Astrocyte (in vitro differentiated cells and primary cell): ENCODE data around the gene CRYBG1. TPM values are rescaled to one million over a fixed set of nuclear protein-coding genes. Genes with fewer than 3 reads are reported as not detected.

Source experiments
- DNase-seq: peaks from one replicate; pipeline ENCODE4 v3.0.0-alpha.2; 2010; ENCODE audit warnings: low read depth
- FAIRE-seq: peaks from 2 replicates; lab custom pipeline; 2011; peaks lifted over from hg19 to GRCh38; lab: Jason Lieb, UNC
- H2AFZ ChIP-seq: 2 replicates; pipeline ENCODE4 v1.6.0; 2012; ENCODE audit warnings: low read depth, low read length, inconsistent platforms
- H3K27ac ChIP-seq: 2 replicates; pipeline ENCODE4 v1.5.1; 2011; ENCODE audit warnings: low read depth, low read length, inconsistent platforms
- H3K27me3 ChIP-seq: 2 replicates; pipeline ENCODE4 v1.6.0; 2011; ENCODE audit warnings: low read length, inconsistent platforms; ENCODE audit not compliant: insufficient read depth
- H3K36me3 ChIP-seq: 2 replicates; pipeline ENCODE4 v1.5.1; 2011; ENCODE audit warnings: low read length, inconsistent platforms; ENCODE audit not compliant: insufficient read depth
- H3K4me1 ChIP-seq: 2 replicates; pipeline ENCODE4 v1.5.1; 2011; ENCODE audit warnings: low read length, inconsistent platforms; ENCODE audit not compliant: insufficient read depth
- H3K4me2 ChIP-seq: 2 replicates; pipeline ENCODE4 v1.6.0; 2012; ENCODE audit warnings: low read length, inconsistent platforms
- H3K4me3 ChIP-seq: 2 replicates; pipeline ENCODE4 v1.5.1; 2011; ENCODE audit warnings: low read depth, mild to moderate bottlenecking, low read length, inconsistent platforms; ENCODE audit not compliant: insufficient read depth
- H3K79me2 ChIP-seq: 2 replicates; pipeline ENCODE4 v1.6.0; 2012; ENCODE audit warnings: mild to moderate bottlenecking, low read length, inconsistent platforms; ENCODE audit not compliant: insufficient read depth
- H3K9ac ChIP-seq: 2 replicates; pipeline ENCODE4 v1.6.0; 2012; ENCODE audit warnings: mild to moderate bottlenecking, low read length, inconsistent platforms
- H3K9me3 ChIP-seq: 2 replicates; pipeline ENCODE4 v1.5.1; 2012; ENCODE audit warnings: low read depth, mild to moderate bottlenecking, low read length, inconsistent platforms; ENCODE audit not compliant: insufficient read depth
- H4K20me1 ChIP-seq: 2 replicates; pipeline ENCODE4 v1.6.0; 2012; ENCODE audit warnings: low read length, inconsistent platforms; ENCODE audit not compliant: insufficient read depth
- H3K27ac Mint-ChIP-seq: one replicate; pipeline ENCODE4 v1.8.0; 2021; ENCODE audit warnings: mild to moderate bottlenecking, mixed read lengths; ENCODE audit not compliant: unreplicated experiment
- H3K27me3 Mint-ChIP-seq: one replicate; pipeline ENCODE4 v1.8.0; 2021; ENCODE audit warnings: low read depth, mixed read lengths; ENCODE audit not compliant: unreplicated experiment
- H3K36me3 Mint-ChIP-seq: one replicate; pipeline ENCODE4 v1.8.0; 2021; ENCODE audit warnings: low read depth, mixed read lengths; ENCODE audit not compliant: unreplicated experiment
- H3K4me1 Mint-ChIP-seq: one replicate; pipeline ENCODE4 v1.8.0; 2021; ENCODE audit warnings: low read depth, mixed read lengths; ENCODE audit not compliant: unreplicated experiment
- H3K4me3 Mint-ChIP-seq: one replicate; pipeline ENCODE4 v1.8.0; 2021; ENCODE audit warnings: mild to moderate bottlenecking, moderate library complexity, mixed read lengths; ENCODE audit not compliant: unreplicated experiment
- H3K9me3 Mint-ChIP-seq: one replicate; pipeline ENCODE4 v1.8.0; 2021; ENCODE audit warnings: mild to moderate bottlenecking, mixed read lengths; ENCODE audit not compliant: unreplicated experiment
- CTCF ChIP-seq: IDR thresholded peaks from 2 replicates; pipeline ENCODE4 v1.5.1; 2011; ENCODE audit warnings: low read depth, mild to moderate bottlenecking, inconsistent platforms, low read length, moderate library complexity; ENCODE audit not compliant: insufficient read depth
- EZH2 ChIP-seq: IDR thresholded peaks from 2 replicates; pipeline ENCODE4 v1.6.1; 2012; ENCODE audit warnings: mild to moderate bottlenecking, low read length, inconsistent platforms; ENCODE audit not compliant: insufficient read depth
- total RNA-seq: library from RNA; stranded (reverse); gene quantifications from 2 replicates; pipeline ENCODE4 v1.2.1, GENCODE V29; 2021

The CRYBG1 gene
- total RNA-seq, 1 donor from 2014 or later: 0.64 TPM

DNA sequence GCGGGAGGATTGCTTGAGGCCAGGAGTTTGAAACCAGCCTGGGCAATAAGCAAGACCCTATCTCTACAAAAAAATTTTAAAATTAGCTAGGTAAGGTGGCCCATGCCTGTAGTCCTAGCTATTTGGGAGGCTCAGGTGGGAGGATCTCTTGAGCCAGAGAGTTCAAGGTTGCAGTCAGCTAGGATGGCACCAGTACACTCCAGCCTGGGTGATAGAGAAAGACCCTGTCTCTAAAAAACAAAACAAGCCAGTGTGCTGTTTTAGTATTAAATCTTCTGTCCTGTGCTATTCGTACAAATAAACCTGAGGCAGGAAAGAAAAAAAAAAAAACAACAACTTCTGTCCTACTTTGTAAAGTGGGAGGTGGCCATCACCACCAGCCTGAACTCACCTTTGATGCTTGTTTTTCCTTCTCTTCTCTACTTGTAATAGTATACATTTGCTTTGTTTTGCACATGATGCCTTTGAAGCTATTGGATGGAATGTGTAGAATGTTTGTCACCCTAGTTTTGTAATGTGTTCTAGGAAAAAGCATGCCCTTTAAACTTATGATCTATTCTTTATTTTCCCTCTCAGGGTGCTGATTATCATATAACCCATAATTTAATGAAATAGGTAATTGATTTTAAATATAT is 102.5 kb downstream of the CRYBG1 start:
- no peaks in the 10 kb centered on the region for H3K9me3 ChIP-seq
- no peak overlapping the region for H2AFZ ChIP-seq
- H3K9me3 Mint-ChIP-seq: no peaks in the 10 kb centered on the region
- no peaks in the 10 kb centered on the region for H3K4me1 ChIP-seq
- no peaks in the 10 kb centered on the region for H4K20me1 ChIP-seq
- H3K79me2 ChIP-seq: no peaks in the 10 kb centered on the region
- no peaks in the 10 kb centered on the region for H3K27me3 ChIP-seq
- H3K27me3 Mint-ChIP-seq: no peaks in the 10 kb centered on the region
- no peak overlapping the region for H3K4me3 ChIP-seq
- DNase-seq: no peak
- H3K27ac Mint-ChIP-seq: no peak overlapping the region
- TF ChIP-seq CTCF (no peak), EZH2 (no peak)
- H3K4me1 Mint-ChIP-seq: no peaks in the 10 kb centered on the region
- H3K4me3 Mint-ChIP-seq: no peak overlapping the region
- no peak overlapping the region for H3K9ac ChIP-seq
- no peaks in the 10 kb centered on the region for H3K36me3 Mint-ChIP-seq
- H3K27ac ChIP-seq: no peak overlapping the region
- no peak for FAIRE-seq
- no peaks in the 10 kb centered on the region for H3K36me3 ChIP-seq
- H3K4me2 ChIP-seq: no peak overlapping the region

DNA sequence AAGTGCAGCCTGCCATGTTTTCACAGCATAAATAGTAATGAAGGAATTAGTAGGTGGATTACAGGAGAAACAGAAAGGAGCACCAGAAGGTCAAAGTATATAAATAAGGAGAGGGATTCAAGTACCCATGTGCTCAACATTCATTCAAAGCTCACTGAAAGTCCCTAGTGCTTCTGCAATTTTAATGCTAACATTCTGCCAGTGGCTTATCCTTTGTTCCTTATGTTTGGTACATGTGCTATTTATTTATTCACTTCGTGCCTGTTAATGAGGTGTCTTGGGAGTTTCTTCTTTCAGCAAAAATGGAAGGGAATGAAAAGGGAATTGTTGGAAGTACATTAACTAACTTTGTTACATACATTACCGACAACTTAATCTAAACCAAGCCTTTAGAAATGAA is 105.7 kb downstream of the CRYBG1 start:
- H3K79me2 ChIP-seq: no peaks in the 10 kb centered on the region
- Mint-ChIP-seq H3K36me3 (no peaks in the 10 kb centered on the region), H3K4me1 (peaks cover 7% of the 10 kb centered on the region), H3K27me3 (no peaks in the 10 kb centered on the region), H3K27ac (no peak overlapping the region), H3K4me3 (no peak overlapping the region), H3K9me3 (no peaks in the 10 kb centered on the region)
- no peak overlapping the region for H3K27ac ChIP-seq
- no peaks in the 10 kb centered on the region for H3K27me3 ChIP-seq
- TF ChIP-seq EZH2 (no peak), CTCF (no peak)
- no peaks in the 10 kb centered on the region for H3K9me3 ChIP-seq
- FAIRE-seq: no peak
- no peaks in the 10 kb centered on the region for H4K20me1 ChIP-seq
- no peaks in the 10 kb centered on the region for H3K4me1 ChIP-seq
- no peaks in the 10 kb centered on the region for H3K36me3 ChIP-seq
- H3K4me3 ChIP-seq: no peak overlapping the region
- H3K9ac ChIP-seq: no peak overlapping the region
- no peak for DNase-seq
- no peak overlapping the region for H3K4me2 ChIP-seq
- no peak overlapping the region for H2AFZ ChIP-seq

DNA sequence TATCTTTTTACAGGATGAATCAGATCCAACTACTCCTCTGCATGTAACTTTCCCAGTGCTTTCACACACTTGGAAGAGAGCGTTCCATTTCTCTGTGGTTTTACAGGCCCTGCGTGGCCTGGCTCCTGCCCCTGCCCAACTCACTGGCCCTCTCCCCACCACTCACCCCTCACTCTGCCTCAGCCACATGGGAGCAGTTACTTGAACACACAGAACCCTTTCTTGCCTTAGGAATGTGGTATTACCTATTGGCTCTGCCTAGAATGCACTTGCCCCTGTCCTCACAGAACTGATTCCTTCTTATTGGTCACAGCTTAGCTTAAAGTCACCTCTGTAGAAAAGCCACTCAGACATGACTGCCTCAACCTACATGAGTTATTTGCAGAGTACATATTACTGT is 108.4 kb downstream of the CRYBG1 start:
- Mint-ChIP-seq H3K4me1 (peaks cover 7% of the 10 kb centered on the region), H3K9me3 (no peaks in the 10 kb centered on the region), H3K4me3 (no peak overlapping the region), H3K36me3 (no peaks in the 10 kb centered on the region), H3K27ac (peak overlapping the region; percentile 67), H3K27me3 (no peaks in the 10 kb centered on the region)
- DNase-seq (no peak), FAIRE-seq (no peak)
- no peak overlapping the region for H2AFZ ChIP-seq
- no peak for TF ChIP-seq CTCF
- TF ChIP-seq EZH2: no peak
- H3K9ac ChIP-seq: no peak overlapping the region
- no peak overlapping the region for H3K4me3 ChIP-seq
- no peaks in the 10 kb centered on the region for H3K27me3 ChIP-seq
- H3K27ac ChIP-seq: no peak overlapping the region
- no peaks in the 10 kb centered on the region for H3K36me3 ChIP-seq
- H4K20me1 ChIP-seq: no peaks in the 10 kb centered on the region
- no peaks in the 10 kb centered on the region for H3K79me2 ChIP-seq
- H3K4me2 ChIP-seq: no peak overlapping the region
- peaks cover under 1% of the 10 kb centered on the region for H3K4me1 ChIP-seq
- H3K9me3 ChIP-seq: no peaks in the 10 kb centered on the region
